Daoy (cell line): ENCODE data around the gene SLC2A1. TPM values are rescaled to one million over a fixed set of nuclear protein-coding genes. Genes with fewer than 3 reads are reported as not detected.

Experiments used
- DNase-seq: peaks from one replicate; pipeline ENCODE4 v3.0.0-alpha.2; 2015; ENCODE audit warnings: low read depth
- total RNA-seq: library from RNA; depleted of rRNA; stranded (reverse); fragments of >200 nt; shearing (Covaris generic); gene quantifications from 2 replicates; pipeline ENCODE4 v1.2.3, GENCODE V29; 2014

Gene SLC2A1
- total RNA-seq, 1 experiment from 2014 or later, result 305 TPM

DNA sequence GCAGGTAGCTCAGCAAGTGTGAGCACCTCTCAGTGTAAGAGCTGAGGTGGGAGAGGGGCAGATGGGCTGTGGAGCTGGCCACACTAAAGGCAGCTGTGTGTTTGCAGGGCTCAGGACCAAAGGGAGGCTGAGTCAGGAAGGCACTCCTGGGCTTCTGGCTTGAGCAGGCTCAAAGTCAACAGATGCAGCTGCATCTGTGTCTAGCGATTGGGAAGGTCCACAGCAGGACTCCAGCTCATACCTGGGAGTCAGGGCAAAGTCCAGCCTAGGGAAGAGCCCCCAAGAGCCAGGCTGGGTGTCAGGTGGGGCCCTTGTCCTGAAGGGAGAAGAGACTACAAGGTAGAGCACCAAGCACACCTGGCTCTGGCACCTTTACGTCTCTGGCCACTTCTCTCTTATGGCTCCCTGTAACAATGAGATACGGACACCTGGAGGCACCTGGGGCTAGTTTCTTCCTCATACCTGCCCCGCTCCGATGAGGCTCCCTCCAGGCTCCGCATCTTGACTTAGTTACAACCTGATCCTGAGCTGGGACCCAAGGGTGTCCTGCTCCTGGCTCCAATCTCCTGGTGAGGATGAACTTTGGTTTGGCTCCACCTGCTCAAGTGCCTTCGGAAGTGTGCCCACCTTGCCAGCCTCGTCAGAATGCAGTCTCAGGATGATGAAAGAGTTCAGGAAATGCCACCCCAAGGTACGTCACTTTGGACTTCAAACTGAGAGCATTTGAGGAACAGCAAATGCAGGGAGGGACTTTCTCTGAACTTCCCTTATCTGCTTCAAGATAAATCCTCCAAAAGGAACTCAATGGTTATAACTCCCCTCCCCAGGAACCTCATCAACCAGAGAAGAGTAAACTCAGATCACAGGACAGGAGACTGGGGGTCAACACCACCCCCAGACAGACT, 21.5 kb upstream of the SLC2A1 start:
- no peak for DNase-seq

DNA sequence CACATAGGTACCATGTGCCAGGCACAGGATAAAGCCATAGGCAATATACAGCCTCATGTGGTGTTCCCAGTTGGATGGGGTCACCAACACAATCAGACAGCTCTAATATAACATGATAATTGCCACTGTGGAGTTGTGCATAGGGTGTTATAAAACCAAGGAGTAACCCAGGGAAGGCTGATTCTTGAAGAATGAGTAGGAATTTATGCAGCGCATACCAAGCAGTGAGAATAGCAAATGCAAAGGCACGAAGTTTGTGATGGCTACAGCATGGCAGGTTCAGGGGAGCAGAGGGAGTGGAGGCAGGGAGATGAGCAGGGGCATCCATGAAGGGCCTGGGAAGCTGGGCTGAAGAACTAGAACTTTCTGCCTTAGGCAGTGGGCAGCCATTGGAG, 20.4 kb upstream of the SLC2A1 start:
- no peak for DNase-seq

DNA sequence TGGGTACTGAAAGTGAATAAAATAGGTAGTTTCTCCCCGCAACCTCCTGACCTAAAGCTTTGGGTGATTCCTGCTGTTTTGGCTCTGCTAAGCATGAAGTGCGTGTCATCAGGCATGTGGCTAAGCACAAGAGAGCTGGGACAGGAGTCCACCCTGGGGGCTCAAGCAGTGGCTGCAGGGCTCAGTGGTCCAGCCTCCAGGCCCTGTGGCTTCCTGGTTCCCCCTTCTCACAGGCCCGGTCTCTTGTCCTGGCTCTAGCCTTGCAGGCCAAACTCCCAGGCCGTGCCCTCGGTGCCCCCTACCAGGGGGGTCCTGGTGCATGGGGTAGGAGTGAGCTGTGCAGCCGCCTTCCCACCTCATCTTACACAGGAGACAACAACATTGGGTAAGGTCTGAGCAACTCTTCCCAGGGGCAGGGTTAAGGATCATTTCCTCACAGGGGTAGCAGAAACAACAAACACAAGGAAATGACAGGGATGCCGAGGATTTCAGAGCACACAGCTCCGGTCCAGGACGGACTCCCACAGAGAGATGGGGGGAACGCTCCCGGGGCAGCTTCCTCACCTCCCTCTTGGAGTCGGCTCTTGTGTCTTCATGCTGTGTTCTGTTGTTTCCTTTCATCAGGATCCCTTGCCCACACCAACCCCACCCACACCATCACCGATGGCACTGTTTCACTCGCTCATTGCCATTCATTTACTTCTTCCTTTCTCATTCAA, 19.8 kb upstream of the SLC2A1 start:
- DNase-seq, result peak; percentile 80

DNA sequence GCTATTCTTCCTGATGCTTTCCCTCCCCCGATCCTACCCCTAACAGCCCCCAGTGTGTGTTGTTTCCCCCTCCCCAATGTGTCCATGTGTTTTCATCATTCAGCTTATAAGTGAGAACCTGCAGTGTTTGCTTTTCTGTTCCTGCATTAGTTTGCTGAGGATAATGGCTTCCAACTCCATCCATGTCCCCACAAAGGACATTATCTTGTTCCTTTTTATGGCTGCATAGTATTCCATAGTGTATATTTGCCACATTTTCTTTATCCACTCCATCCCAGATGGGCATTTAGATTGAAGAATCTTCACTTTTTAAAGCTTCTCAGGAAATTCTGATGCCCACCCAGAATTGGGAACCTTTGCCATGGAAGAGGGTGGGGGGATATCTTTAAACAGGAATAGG, 19.0 kb upstream of the SLC2A1 start:
- DNase-seq, result no peak

DNA sequence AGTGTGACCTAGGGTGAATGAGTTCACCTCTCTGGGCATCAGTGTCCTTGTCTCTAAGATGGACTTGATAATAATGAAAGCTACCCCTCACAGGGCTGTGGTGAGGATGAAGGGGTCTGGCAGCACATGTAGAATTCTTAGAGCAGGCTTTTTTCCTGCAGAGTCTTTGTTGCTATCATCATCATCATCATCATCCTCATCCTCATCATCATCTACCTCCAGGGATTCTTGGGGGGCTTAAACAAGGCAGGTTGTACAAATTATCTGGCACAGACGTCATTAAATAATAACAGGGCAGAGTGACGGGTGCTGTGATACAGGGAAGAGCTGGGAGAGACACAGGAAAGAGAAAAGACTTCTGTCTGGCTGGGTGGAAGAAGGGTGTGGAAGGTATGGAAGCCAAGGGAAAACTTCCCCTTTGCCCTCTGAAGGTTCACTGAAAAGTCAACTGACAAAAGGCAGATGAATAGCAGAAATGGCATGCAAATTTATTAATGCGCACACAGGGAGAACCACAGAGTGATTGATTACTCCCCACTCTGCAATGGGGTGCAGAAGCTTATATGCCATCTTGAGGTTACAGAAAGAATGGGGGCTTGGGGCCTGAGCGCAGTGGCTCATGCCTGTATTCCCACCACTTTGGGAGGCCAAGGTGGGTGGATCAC, 17.0 kb upstream of the SLC2A1 start:
- no peak for DNase-seq

DNA sequence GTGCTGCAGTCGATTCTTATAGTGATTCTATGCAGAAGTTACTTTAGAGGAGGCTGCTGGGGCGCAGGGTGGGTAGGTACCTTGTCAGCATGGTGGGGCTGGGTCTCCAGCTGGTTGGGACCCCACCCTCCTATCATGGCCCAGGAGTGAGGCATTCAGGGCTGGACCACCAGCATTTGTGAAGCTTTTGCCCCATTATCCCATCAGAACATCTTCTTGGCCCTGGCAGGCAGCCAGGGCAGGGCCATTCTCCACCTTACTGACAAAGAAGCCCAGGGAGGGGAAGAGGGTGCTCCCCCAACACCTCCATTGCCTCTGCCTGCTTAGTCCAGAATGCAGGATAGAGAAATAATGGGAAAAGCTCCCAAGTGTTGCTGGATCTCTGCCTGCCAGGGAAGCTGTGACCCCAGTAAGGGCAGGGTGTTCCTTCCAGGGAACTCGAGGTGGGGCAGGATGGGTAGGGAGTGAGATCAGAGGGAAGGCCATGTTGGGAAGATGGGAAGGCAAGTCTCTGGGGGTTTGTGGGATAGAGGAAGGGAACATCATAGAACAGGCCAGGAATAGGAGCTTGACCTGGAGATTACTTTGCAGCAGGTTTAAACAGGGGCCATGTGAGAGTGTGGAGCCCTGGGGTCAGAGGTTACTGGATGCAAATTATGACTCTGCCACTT, 16.2 kb upstream of the SLC2A1 start:
- no peak for DNase-seq

DNA sequence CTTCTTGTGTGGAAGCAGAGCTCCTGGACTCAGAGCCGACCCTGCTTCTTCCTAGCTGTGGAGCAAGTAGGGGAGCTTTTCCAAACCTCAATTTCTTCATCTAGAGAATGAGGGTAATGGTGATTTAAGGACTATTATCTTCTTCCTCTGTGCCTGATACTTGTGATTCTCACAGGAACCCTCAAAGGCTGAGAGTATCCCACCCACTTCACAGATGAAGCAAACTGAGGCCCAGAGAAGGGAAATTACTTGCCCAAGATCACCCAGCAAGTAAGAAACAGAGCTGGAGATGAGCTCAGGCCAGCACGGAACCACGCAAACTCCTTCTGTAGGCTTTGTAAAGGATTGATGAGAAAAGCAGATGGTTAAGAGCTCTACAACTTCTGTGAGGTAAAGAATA, 15.1 kb upstream of the SLC2A1 start:
- DNase-seq, result no peak

DNA sequence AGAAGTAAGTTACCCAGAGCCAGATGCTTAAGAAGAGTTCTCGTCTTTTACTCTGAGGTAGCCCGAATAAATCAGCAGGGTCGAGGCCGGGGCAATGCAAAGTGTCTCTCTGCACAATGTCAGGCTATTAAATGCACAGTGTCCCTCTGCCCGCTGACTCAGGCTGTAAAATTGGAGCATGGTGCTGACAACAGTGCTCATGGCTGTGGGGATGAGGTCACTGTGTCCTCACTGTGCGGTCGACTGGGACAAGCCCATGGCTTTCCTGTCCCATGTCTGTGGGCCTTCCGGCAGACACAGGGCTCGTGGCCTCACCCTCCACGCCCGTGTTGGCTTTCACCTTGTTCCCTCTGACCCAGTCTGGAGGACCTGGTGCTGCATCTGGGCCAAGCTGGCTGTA, 14.6 kb upstream of the SLC2A1 start:
- peak; percentile 82 for DNase-seq

DNA sequence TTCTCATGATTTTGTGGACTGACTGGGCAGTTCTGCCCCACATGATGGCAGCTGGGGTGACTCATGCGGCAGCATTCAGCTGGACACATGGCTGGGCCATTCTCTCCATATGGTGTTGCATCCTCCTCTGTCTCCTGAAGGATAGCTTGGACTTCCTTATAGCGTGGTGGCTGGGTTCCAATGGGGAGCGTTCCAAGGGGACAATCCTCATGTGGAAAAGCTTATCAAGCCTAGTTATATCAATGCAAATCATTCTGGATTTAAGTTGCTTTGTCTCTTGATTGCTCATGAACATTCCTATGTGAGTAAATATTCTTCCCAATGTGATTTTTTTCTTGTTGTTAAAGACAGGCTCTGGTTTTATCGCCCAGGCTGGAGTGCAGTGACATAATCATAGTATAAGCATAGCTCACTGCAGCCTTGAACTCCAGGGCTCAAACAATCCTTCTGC, 13.2 kb upstream of the SLC2A1 start:
- peak; percentile 83 for DNase-seq

DNA sequence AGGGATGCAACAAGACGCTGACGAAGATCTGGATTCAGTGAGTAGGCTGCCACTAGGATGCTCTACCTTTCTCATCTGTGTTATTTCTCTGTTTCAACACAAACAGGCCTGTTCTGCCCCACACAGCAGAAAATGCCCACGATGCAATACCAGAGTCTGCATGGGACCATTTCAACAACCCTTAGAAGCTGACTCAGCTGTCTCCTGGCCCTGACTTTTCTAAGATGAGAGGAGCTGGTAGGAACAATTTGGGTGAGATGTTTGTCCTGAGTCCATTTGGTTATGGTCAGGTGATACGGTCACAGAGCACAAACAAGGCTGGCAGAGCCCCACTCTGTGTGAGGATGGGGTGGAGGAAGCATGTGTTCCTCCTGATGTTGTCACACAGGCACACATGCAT, 11.5 kb upstream of the SLC2A1 start:
- DNase-seq, result no peak

DNA sequence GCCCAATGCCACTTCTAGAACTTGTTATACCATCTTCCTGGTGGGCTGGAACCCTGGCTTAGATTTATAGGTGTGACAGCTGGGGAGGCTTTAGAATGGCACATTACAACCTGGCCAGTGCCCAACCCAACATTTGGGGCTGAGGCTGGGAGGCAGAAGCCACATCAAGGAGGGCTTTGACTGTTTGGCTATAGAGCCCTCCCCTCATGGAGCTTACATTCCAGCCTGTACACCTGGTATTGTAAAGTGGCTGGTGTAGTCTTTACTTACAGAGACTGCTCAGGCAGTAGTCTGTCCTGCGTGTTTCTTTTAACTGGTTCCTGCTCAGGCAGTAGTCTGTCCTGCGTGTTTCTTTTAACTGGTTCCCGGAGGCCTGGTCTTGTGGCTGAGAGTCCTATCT, 10.0 kb upstream of the SLC2A1 start:
- DNase-seq, result no peak

DNA sequence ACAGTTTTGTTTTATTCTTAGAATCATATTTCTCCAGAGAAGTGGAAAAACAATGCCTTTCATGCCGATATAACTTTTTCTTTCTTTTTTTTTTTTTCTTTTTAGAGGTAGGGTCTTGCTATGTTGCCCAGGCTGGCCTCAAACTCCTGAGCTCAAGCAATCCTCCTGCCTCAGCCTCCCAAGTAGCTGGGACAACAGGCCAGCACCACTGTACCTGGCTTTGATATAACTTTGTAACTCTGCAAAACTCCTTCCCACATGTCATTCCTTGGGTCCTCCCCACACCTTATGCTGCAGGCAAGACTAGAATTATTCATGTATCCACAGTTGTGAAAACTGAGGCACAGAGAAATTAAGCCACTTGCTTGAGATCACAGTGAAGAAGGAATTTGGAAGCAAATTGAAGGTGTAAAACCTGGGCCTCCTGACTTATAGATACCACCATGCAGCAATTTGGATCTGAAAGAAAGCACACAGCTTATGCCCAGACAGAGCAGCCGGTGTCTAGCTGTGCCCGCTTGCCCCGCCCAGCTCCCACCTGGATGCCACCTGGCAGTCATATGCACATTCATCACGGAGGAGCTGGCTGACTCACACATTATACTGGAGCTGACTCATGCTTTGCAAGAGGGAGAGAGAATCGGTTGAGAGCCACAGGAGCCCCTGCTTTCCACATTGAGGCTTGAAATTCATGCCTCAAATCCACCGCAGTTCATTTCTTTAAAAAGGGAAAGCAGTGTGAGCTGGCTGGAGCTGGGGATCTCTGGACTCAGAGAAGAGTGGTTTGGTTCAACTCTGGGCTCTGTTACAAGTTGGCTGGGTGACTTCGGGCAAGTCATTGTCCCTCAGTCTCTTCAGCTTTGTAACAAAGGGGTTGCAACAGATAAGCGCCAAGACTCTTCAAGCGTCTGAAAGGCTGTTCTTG, 8.3 kb upstream of the SLC2A1 start:
- peak; percentile 97 for DNase-seq

DNA sequence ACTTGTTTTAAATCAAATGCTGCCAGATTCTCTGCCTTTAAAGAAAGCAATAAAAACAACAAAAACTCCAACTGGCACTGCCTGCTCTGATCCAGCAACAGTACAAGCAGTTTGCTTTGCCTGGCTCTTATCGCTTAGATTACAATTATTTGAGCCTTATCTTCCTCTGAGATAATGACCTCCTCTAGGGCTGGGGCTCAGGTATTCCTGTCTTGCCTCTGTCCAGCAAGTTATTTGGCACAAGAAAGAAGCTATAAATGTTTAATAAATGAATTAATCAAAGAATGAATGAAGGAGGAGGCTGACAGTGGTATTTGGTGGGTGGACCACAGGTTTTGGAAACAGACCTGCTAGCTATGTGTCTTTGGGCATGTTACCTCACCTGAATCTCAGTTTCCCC, 6.7 kb upstream of the SLC2A1 start:
- no peak for DNase-seq

DNA sequence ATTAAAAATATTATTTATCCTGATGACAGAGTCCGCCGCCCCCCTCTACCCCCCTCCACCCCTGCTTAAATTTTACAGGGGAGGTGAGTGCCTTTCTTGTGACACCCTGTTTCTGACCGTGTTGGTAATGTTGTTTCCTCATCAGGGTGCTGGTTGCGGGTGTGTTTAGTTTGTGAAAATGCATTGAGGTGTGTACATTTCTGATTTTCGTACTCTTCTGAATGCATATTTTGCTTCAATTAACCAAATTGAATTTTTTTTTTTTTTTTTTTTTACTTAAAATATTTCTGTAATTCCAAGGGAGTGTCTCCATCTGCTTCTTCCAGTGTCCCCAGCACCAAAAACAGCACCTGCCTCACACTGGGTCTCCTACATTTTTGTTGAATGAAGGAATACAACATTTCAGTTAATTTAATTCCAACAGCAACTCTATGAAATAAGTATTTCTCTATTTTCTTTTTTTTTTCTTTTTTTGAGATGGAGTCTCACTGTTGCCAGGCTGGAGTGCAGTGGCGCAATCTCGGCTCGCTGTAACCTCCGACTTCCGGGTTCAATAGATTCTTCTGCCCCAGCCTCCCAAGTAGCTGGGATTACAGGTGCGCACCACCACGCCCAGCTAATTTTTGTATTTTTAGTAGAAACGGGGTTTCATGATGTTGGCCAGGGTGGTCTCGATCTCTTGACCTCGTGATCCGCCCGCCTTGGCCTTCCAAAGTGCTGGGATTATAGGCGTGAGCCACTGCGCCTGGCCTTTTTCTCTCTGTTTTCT, 5.6 kb upstream of the SLC2A1 start:
- DNase-seq, result no peak

DNA sequence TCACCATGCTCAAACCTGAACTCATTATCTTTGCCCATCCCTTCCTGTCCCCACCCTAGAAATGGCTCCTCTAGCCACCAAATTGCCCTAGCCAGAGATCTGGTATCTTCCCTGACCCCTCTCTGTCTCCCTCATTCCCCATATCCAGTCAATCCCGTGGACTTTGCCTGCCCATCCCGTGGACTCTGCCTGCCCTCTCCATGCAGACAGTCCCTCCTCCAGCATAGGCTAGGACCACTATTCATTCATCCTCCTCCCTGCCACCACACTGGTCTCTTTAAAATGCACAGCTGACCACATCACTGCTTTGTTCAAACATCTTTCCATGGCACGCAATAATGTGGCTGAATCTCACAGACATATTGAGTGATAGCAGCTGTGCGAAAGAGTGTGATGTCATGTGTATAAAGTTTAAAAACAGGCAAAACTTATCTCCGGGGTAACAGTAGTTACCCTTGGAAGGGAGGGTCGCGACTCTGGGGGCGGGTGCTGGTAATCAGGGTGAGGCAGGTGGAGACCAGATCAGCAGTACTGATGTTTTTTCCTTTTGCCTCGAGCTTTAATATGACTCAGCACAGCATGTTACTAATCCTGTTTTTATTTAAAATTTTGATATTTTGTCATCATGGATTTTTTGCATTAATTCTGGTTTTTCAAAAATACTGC, 4.8 kb upstream of the SLC2A1 start:
- peak; percentile 81 for DNase-seq

DNA sequence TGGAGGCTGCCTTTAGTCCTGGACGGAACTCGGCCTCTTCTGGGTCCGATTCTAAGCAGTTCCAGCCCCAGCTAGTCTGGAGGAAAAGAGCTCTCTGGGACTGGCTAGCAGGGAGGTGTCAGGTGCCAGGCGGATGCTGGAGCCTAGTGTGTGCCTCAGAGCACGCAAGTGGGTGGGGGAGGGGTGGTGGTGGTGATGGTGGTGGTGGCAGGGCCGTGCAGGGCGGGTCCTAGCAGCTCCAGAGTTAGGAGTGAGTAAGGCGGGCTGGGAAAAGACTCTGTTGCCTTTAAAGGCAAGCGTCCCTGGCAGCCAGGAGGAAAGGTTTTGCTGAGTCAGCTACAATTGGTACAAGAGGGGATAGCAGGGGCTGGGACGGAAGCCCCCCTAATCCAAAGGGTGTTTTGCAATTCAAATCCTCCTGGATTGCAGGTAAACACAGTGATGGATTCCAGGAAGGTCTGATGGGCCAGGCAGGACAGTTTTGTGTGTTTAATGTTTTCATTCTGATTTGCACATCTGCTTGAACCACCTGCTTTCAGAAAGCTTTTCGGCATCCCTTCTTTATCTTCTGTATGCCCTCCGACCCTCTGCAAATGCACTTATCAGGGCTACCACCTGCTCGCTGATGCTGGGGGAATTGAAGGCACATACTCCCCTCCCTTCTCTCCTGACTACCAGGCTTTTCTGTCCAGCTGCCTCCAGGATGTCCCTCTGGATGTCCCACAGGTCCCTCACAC, 4.1 kb upstream of the SLC2A1 start:
- DNase-seq, result peak; percentile 76

DNA sequence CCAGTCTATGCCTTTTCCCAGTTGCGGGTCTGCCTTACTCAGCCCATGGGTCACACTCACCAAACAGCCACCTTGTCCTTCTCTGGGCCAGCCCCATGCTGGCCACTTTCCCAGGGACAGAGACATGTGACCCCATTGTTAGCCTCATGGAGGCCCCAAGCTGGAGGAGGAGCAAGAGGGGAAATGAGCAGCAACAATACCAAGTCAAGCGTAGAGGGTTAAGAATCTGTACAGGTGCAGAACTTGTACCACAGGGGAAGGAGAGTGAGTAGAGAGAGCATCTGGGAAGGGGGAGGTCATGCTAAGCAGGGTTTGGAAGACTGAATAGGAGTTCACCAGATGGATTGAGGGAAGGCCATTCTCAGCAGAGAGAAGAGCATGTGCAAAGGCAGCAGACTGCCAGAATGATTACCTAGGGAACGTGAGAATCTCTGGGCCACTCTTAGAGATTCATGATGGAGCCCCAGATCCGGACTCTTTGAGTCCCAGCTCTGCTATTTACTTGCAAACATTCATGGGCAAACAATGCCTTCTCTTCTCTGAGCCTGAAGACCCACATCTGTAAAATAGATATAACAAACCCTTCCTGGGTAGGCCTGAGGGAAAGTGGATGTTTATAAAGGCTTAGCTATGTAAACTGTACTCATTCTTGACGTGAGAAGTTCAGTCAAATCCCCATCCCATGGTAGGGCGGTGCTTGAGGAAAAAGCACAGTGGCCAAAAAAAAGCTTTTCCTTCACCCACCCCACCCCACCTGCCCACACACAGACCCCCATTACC, 2.8 kb upstream of the SLC2A1 start:
- DNase-seq, result no peak
